Panc1 (cell line): ENCODE measurements around the gene SLC66A1. TPM values are rescaled to one million over a fixed set of nuclear protein-coding genes. Genes with fewer than 3 reads are reported as not detected.

Experiments
- ATAC-seq: fragments of 200-7000 bp; cut with Tn5 transposase; 2 replicates; pipeline ENCODE4 v1.9.1; 2020; ENCODE audit warnings: mild to moderate bottlenecking, moderate library complexity
- BruUV-seq: library from RNA; stranded (reverse); fragments of 400-500 nt; replicated peaks from 2 replicates; lab custom pipeline; 2021; lab: Mats Ljungman, UMichigan
- CTCF ChIA-PET: fragments of 300-600 bp; sonication (Branson Sonifier 250); formaldehyde crosslinking; loops from one replicate; lab custom pipeline; 2022; ENCODE audit warnings: antibody characterized with exemption; lab: Charles Lee
- POLR2A ChIA-PET: fragments of 300-600 bp; sonication (Branson Sonifier 250); formaldehyde crosslinking; loops from one replicate; lab custom pipeline; 2022; ENCODE audit warnings: antibody characterized with exemption; lab: Charles Lee
- DNase-seq: peaks from one replicate; pipeline ENCODE4 v3.0.0-alpha.2; 2010; ENCODE audit warnings: low read depth, low spot score
- H3K27ac ChIP-seq: 2 replicates; pipeline ENCODE4 v1.5.1; 2011; ENCODE audit warnings: mild to moderate bottlenecking, low read length, inconsistent platforms
- H3K27me3 ChIP-seq: fragments of 200-500 bp; sonication (Bioruptor generic); 2 replicates; pipeline ENCODE4 v1.6.0; 2014; ENCODE audit warnings: low read length, inconsistent platforms; ENCODE audit not compliant: control insufficient read depth, insufficient read depth
- H3K36me3 ChIP-seq: fragments of 200-500 bp; sonication (Bioruptor generic); 2 replicates; pipeline ENCODE4 v1.5.1; 2014; ENCODE audit warnings: inconsistent platforms, mild to moderate bottlenecking, low read length, moderate library complexity; ENCODE audit not compliant: control insufficient read depth, insufficient read depth
- H3K4me1 ChIP-seq: 2 replicates; pipeline ENCODE4 v1.5.1; 2011; ENCODE audit warnings: inconsistent platforms, mild to moderate bottlenecking, low read length, moderate library complexity; ENCODE audit not compliant: control insufficient read depth, insufficient read depth
- H3K4me3 ChIP-seq, 2 experiments: 2 replicates each; pipeline ENCODE4 v1.5.1; 2011 to 2012; ENCODE audit warnings: low read depth in 2 of 2, low read length in 2 of 2, mild to moderate bottlenecking in 2 of 2, inconsistent platforms in 1 of 2, moderate library complexity in 1 of 2
- H3K9me3 ChIP-seq: fragments of 200-500 bp; sonication (Bioruptor generic); 2 replicates; pipeline ENCODE4 v1.5.1; 2014; ENCODE audit warnings: low read depth, mild to moderate bottlenecking, inconsistent platforms, low read length, moderate library complexity; ENCODE audit not compliant: control insufficient read depth, insufficient read depth
- CTCF ChIP-seq: fragments of 450-650 bp; IDR thresholded peaks from 2 replicates; pipeline ENCODE4 v1.5.1; 2017; ENCODE audit warnings: mild to moderate bottlenecking
- POLR2AphosphoS5 ChIP-seq: IDR thresholded peaks from 2 replicates; pipeline ENCODE4 v1.6.1; 2012; ENCODE audit warnings: mild to moderate bottlenecking, low read depth, low read length, moderate library complexity
- REST ChIP-seq, 2 experiments: IDR thresholded peaks; 2 replicates each; pipeline ENCODE4 v1.6.1; 2011 to 2012; ENCODE audit warnings: low read depth in 2 of 2, control low read depth in 1 of 2, low read length in 1 of 2, mild to moderate bottlenecking in 1 of 2, moderate library complexity in 1 of 2; ENCODE audit not compliant: insufficient read depth in 1 of 2
- SIN3A ChIP-seq: IDR thresholded peaks from 2 replicates; pipeline ENCODE4 v1.6.1; 2012; ENCODE audit warnings: low read depth, mild to moderate bottlenecking, low read length, moderate library complexity, borderline replicate concordance; ENCODE audit not compliant: insufficient read depth
- TCF7L2 ChIP-seq: IDR thresholded peaks from 2 replicates; pipeline ENCODE4 v1.6.1; 2011; ENCODE audit warnings: mild to moderate bottlenecking, low read depth, low read length, inconsistent platforms
- in situ Hi-C: cut with HindIII; loops from 2 replicates; pipeline ENCODE4 v1.10.0; 2016; ENCODE audit warnings: low sequenced_read_pairs, low pct_unique_long_range_greater_than_20kb
- intact Hi-C: fragments of 100-400 bp; cut with micrococcal nuclease; formaldehyde crosslinking; loops from one replicate; pipeline ENCODE4 v1.10.0; 2022; ENCODE audit not compliant: unreplicated experiment
- total RNA-seq: library from RNA; stranded (reverse); gene quantifications from one replicate; pipeline ENCODE4 v1.2.1, GENCODE V29; 2021; ENCODE audit not compliant: unreplicated experiment

SLC66A1 gene
- total RNA-seq, 1 experiment from 2014 or later, result 42.0 TPM

- POLR2A ChIA-PET, result no interaction called here
- no peak overlapping the region for H3K4me3 ChIP-seq
- CTCF ChIA-PET, result no interaction called here
- DNase-seq (no peak), ATAC-seq (no peak)
- TF ChIP-seq SIN3A, result no peak
- TF ChIP-seq POLR2AphosphoS5, result no peak
- TF ChIP-seq REST (IDR thresholded peaks at IDR 0.05; ENCODE audit: insufficient read depth in 1 of 2, low read depth in 2 of 2, low read length in 1 of 2), result no peak
- TF ChIP-seq CTCF, result no peak
- no peak for TF ChIP-seq TCF7L2
- no peaks in the 10 kb centered on the region for H3K27me3 ChIP-seq
- peaks cover 22% of the 10 kb centered on the region for H3K36me3 ChIP-seq
- in situ Hi-C loops (no loop called here), intact Hi-C loops (no loop called here)
- no peak overlapping the region for H3K27ac ChIP-seq
- no peaks in the 10 kb centered on the region for H3K4me1 ChIP-seq
- H3K9me3 ChIP-seq, result no peaks in the 10 kb centered on the region
- TSS peak; percentile 29 for BruUV-seq
Measured at GRCh38 chr1:19376428-19377372, 64.6 kb downstream of the SLC66A1 start.

GRCh38 chr1:19377812-19378718 is 65.9 kb downstream of the SLC66A1 start:
- H3K27me3 ChIP-seq, result no peaks in the 10 kb centered on the region
- BruUV-seq, result no TSS peak
- no peak overlapping the region for H3K4me3 ChIP-seq
- intact Hi-C loops, result no loop called here
- in situ Hi-C loops, result no loop called here
- CTCF ChIA-PET, result no interaction called here
- no peaks in the 10 kb centered on the region for H3K4me1 ChIP-seq
- ATAC-seq (no peak), DNase-seq (no peak)
- no peak overlapping the region for H3K27ac ChIP-seq
- H3K9me3 ChIP-seq, result no peaks in the 10 kb centered on the region
- POLR2A ChIA-PET, result interaction anchor here (0.7 kb wide), 1 partner anchor 1113 kb away, joined by 7 read pairs; no protein-coding TSS in a partner anchor
- peaks cover 22% of the 10 kb centered on the region for H3K36me3 ChIP-seq
- TF ChIP-seq POLR2AphosphoS5 (no peak), CTCF (no peak), TCF7L2 (no peak), SIN3A (no peak), REST (IDR thresholded peaks at IDR 0.05; ENCODE audit: insufficient read depth in 1 of 2, low read depth in 2 of 2, low read length in 1 of 2) (no peak)
